ENCODE results near the gene PCGF3. TPM values are rescaled to one million over a fixed set of nuclear protein-coding genes. Genes with fewer than 3 reads are reported as not detected.
"Not testable (repeated sequence)": the region's sequence is repeated elsewhere in the genome, so short reads cannot be mapped to it uniquely, and the experiment has no call there.

The PCGF3 gene
- polyA plus RNA-seq, 1 donor = 62.9 TPM

GRCh38 chr4:682490-683172 lies 23.0 kb upstream of the PCGF3 start:
- no peak for DNase-seq (ENCODE audit: low read depth)

- no peak for DNase-seq (ENCODE audit: low read depth)
Measured at GRCh38 chr4:683247-683897, 22.3 kb upstream of the PCGF3 start.

- DNase-seq (ENCODE audit: low read depth) = no peak
Measured at GRCh38 chr4:683982-684622, 21.5 kb upstream of the PCGF3 start.

GRCh38 chr4:684623-685327 lies 20.9 kb upstream of the PCGF3 start:
- DNase-seq (ENCODE audit: low read depth) = no peak

GRCh38 chr4:685679-686412 lies 19.8 kb upstream of the PCGF3 start:
- no peak for DNase-seq (ENCODE audit: low read depth)

GRCh38 chr4:686413-687040 lies 19.1 kb upstream of the PCGF3 start:
- DNase-seq (ENCODE audit: low read depth) = no peak

GRCh38 chr4:687048-687970 lies 18.3 kb upstream of the PCGF3 start:
- no peak for DNase-seq (ENCODE audit: low read depth)

- no peak for DNase-seq (ENCODE audit: low read depth)
Measured at GRCh38 chr4:687971-688853, 17.4 kb upstream of the PCGF3 start.

- no peak for DNase-seq (ENCODE audit: low read depth)
Measured at GRCh38 chr4:688854-689681, 16.6 kb upstream of the PCGF3 start, which contains the start of gene SLC49A3. Gene SLC49A3 (minus strand): TSS chr4:689151. CDS start chr4:689127, 24 bp downstream.

GRCh38 chr4:689723-690122 lies 15.9 kb upstream of the PCGF3 start:
- DNase-seq (ENCODE audit: low read depth) = no peak

GRCh38 chr4:692771-693554 lies 12.7 kb upstream of the PCGF3 start:
- DNase-seq (ENCODE audit: low read depth) = no peak

- not testable (repeated sequence) for DNase-seq (ENCODE audit: low read depth)
Measured at GRCh38 chr4:694341-694940, 11.2 kb upstream of the PCGF3 start.

- no peak for DNase-seq (ENCODE audit: low read depth)
Measured at GRCh38 chr4:699816-700580, 5.6 kb upstream of the PCGF3 start.

- DNase-seq (ENCODE audit: low read depth) = no peak
Measured at GRCh38 chr4:700587-701264, 4.9 kb upstream of the PCGF3 start.

GRCh38 chr4:702618-703048 lies 3.0 kb upstream of the PCGF3 start:
- DNase-seq (ENCODE audit: low read depth) = no peak

All from forelimb muscle (tissue), 1 donor.